Neural cell (in vitro differentiated cells): ENCODE data around the gene SMCO1.

Experiments
- CTCF ChIP-seq: fragments of 450-650 bp; IDR thresholded peaks from 2 replicates; pipeline ENCODE4 v1.5.1; 2014; ENCODE audit warnings: antibody characterized with exemption, mild to moderate bottlenecking, moderate library complexity; ENCODE audit not compliant: poor library complexity, severe bottlenecking
- TAF1 ChIP-seq: IDR thresholded peaks from 2 replicates; pipeline ENCODE4 v1.6.1; 2012; ENCODE audit warnings: low read depth

GRCh38 chr3:196533260-196533681 is 18.1 kb upstream of the SMCO1 start:
- TF ChIP-seq CTCF (no peak), TAF1 (no peak)
